ENCODE data around the gene CHDH.

Gene CHDH

GRCh38 chr3:53841296-53841695 lies 4.9 kb downstream of the CHDH start:
- DNase-seq (ENCODE audit: insufficient read length, low spot score) (no peak), FAIRE-seq (peak; percentile 40)
- TF ChIP-seq TAF1 (IDR thresholded peaks at IDR 0.05; ENCODE audit: low read depth, low read length), result no peak
- TF ChIP-seq POLR2A (IDR thresholded peaks at IDR 0.05; ENCODE audit: low read depth, low read length), result no peak
- no peak for TF ChIP-seq POLR2AphosphoS5 (IDR thresholded peaks at IDR 0.05; ENCODE audit: low read depth, low read length)
- no peak for TF ChIP-seq POU2F2 (IDR thresholded peaks at IDR 0.05; ENCODE audit: low read depth, low read length)
- no peak for TF ChIP-seq SPI1 (IDR thresholded peaks at IDR 0.05; ENCODE audit: low read depth, low read length)
- TF ChIP-seq PAX5 (IDR thresholded peaks at IDR 0.05; ENCODE audit: insufficient read depth, low read length, severe bottlenecking), result no peak

GRCh38 chr3:53837331-53837730 lies 8.9 kb downstream of the CHDH start:
- TF ChIP-seq POU2F2 (IDR thresholded peaks at IDR 0.05; ENCODE audit: low read depth, low read length) (no peak), SPI1 (IDR thresholded peaks at IDR 0.05; ENCODE audit: low read depth, low read length) (no peak), POLR2A (IDR thresholded peaks at IDR 0.05; ENCODE audit: low read depth, low read length) (no peak), PAX5 (IDR thresholded peaks at IDR 0.05; ENCODE audit: insufficient read depth, low read length, severe bottlenecking) (no peak), POLR2AphosphoS5 (IDR thresholded peaks at IDR 0.05; ENCODE audit: low read depth, low read length) (no peak), TAF1 (IDR thresholded peaks at IDR 0.05; ENCODE audit: low read depth, low read length) (no peak)
- FAIRE-seq, result no peak

DNA sequence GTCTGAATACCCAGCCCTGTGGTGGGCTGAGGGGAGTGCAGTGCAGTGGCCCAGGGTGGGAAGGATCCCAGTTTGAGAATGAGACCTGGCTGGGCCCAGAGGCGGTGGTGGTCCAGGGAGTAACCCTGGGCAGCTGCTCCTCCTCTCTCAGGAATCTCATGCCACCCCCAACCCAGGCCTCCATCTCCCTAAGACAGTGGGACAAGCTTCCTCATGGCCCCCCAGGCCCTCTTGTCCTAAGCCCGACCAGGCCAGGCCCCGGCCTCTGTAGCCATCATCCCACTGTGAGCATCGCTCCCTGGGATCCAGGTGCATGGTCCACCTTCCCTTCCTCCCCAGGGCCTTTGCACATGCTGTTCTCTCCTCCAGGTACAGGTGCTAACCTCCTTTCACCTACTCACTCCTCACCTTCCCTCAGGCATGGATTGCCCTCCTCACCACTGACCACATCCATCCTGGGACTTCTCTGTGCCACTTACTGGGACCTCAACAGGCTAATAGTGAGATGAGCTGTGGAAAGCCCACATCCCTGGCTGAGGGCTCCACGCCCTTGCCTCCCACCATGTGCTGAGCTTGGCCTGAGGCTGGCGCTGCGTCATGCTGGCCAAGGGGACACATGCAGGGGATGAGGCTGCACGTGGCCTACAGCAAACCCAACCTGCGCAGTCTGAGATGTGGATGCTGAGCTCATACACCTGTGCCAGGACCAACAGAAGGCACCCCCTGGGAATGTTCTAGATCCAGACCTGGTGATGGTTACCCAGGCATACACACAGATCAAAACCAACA lies 9.9 kb downstream of the CHDH start:
- FAIRE-seq (peak; percentile 16), DNase-seq (ENCODE audit: insufficient read length, low spot score) (no peak)
- no peak for TF ChIP-seq TAF1 (IDR thresholded peaks at IDR 0.05; ENCODE audit: low read depth, low read length)
- no peak for TF ChIP-seq POU2F2 (IDR thresholded peaks at IDR 0.05; ENCODE audit: low read depth, low read length)
- no peak for TF ChIP-seq POLR2A (IDR thresholded peaks at IDR 0.05; ENCODE audit: low read depth, low read length)
- no peak for TF ChIP-seq PAX5 (IDR thresholded peaks at IDR 0.05; ENCODE audit: insufficient read depth, low read length, severe bottlenecking)
- TF ChIP-seq SPI1 (IDR thresholded peaks at IDR 0.05; ENCODE audit: low read depth, low read length), result no peak
- no peak for TF ChIP-seq POLR2AphosphoS5 (IDR thresholded peaks at IDR 0.05; ENCODE audit: low read depth, low read length)

More at GRCh38 chr3:53837331-53837730, 8.9 kb downstream of the CHDH start:
- DNase-seq (ENCODE audit: insufficient read length, low spot score), result no peak

DNA sequence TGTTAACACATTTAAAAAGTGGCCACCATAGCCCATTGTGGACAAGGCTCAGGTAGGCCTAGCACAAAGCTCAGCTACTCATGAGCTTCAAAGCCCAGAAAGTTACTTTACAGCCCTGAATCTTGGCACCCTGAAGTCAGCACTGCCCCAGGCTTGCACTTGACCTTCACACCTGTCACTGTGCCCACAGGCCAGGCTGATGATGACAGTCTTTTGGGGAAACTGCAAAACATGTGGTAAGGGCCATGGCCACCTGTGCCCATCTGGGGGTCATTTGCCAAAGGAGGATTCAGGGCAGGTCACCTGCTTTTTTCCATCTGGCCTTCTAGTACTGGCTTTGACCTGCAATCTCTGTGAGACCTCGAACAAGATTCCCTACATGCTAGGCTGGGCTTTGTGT lies 11.0 kb downstream of the CHDH start:
- DNase-seq (ENCODE audit: insufficient read length, low spot score) (no peak), FAIRE-seq (no peak)
- TF ChIP-seq SPI1 (IDR thresholded peaks at IDR 0.05; ENCODE audit: low read depth, low read length) (no peak), PAX5 (IDR thresholded peaks at IDR 0.05; ENCODE audit: insufficient read depth, low read length, severe bottlenecking) (no peak), TAF1 (IDR thresholded peaks at IDR 0.05; ENCODE audit: low read depth, low read length) (no peak), POU2F2 (IDR thresholded peaks at IDR 0.05; ENCODE audit: low read depth, low read length) (no peak), POLR2A (IDR thresholded peaks at IDR 0.05; ENCODE audit: low read depth, low read length) (no peak), POLR2AphosphoS5 (IDR thresholded peaks at IDR 0.05; ENCODE audit: low read depth, low read length) (no peak)

GRCh38 chr3:53834429-53835095 lies 11.7 kb downstream of the CHDH start:
- no peak for DNase-seq (ENCODE audit: insufficient read length, low spot score)
- no peak for TF ChIP-seq POU2F2 (IDR thresholded peaks at IDR 0.05; ENCODE audit: low read depth, low read length)
- no peak for TF ChIP-seq SPI1 (IDR thresholded peaks at IDR 0.05; ENCODE audit: low read depth, low read length)
- no peak for TF ChIP-seq PAX5 (IDR thresholded peaks at IDR 0.05; ENCODE audit: insufficient read depth, low read length, severe bottlenecking)
- TF ChIP-seq POLR2A (IDR thresholded peaks at IDR 0.05; ENCODE audit: low read depth, low read length), result no peak
- FAIRE-seq, result no peak

- no peak for TF ChIP-seq SPI1 (IDR thresholded peaks at IDR 0.05; ENCODE audit: low read depth, low read length)
- no peak for TF ChIP-seq PAX5 (IDR thresholded peaks at IDR 0.05; ENCODE audit: insufficient read depth, low read length, severe bottlenecking)
- no peak for TF ChIP-seq POLR2AphosphoS5 (IDR thresholded peaks at IDR 0.05; ENCODE audit: low read depth, low read length)
- TF ChIP-seq POLR2A (IDR thresholded peaks at IDR 0.05; ENCODE audit: low read depth, low read length), result no peak
- TF ChIP-seq POU2F2 (IDR thresholded peaks at IDR 0.05; ENCODE audit: low read depth, low read length), result no peak
- no peak for TF ChIP-seq TAF1 (IDR thresholded peaks at IDR 0.05; ENCODE audit: low read depth, low read length)
- DNase-seq (ENCODE audit: insufficient read length, low spot score), result no peak
- FAIRE-seq, result no peak
Observed at GRCh38 chr3:53833700-53834099, 12.5 kb downstream of the CHDH start.

GRCh38 chr3:53833053-53833645 lies 13.1 kb downstream of the CHDH start:
- FAIRE-seq, result no peak
- no peak for DNase-seq (ENCODE audit: insufficient read length, low spot score)
- TF ChIP-seq POU2F2 (IDR thresholded peaks at IDR 0.05; ENCODE audit: low read depth, low read length) (no peak), POLR2A (IDR thresholded peaks at IDR 0.05; ENCODE audit: low read depth, low read length) (no peak), SPI1 (IDR thresholded peaks at IDR 0.05; ENCODE audit: low read depth, low read length) (no peak), POLR2AphosphoS5 (IDR thresholded peaks at IDR 0.05; ENCODE audit: low read depth, low read length) (no peak), TAF1 (IDR thresholded peaks at IDR 0.05; ENCODE audit: low read depth, low read length) (no peak), PAX5 (IDR thresholded peaks at IDR 0.05; ENCODE audit: insufficient read depth, low read length, severe bottlenecking) (no peak)

GRCh38 chr3:53830944-53831343 lies 15.3 kb downstream of the CHDH start:
- FAIRE-seq (no peak), DNase-seq (ENCODE audit: insufficient read length, low spot score) (no peak)
- TF ChIP-seq TAF1 (IDR thresholded peaks at IDR 0.05; ENCODE audit: low read depth, low read length) (no peak), POU2F2 (IDR thresholded peaks at IDR 0.05; ENCODE audit: low read depth, low read length) (no peak), POLR2A (IDR thresholded peaks at IDR 0.05; ENCODE audit: low read depth, low read length) (no peak), PAX5 (IDR thresholded peaks at IDR 0.05; ENCODE audit: insufficient read depth, low read length, severe bottlenecking) (no peak), SPI1 (IDR thresholded peaks at IDR 0.05; ENCODE audit: low read depth, low read length) (no peak), POLR2AphosphoS5 (IDR thresholded peaks at IDR 0.05; ENCODE audit: low read depth, low read length) (no peak)

- TF ChIP-seq TAF1 (IDR thresholded peaks at IDR 0.05; ENCODE audit: low read depth, low read length) (no peak), POLR2AphosphoS5 (IDR thresholded peaks at IDR 0.05; ENCODE audit: low read depth, low read length) (no peak), POLR2A (IDR thresholded peaks at IDR 0.05; ENCODE audit: low read depth, low read length) (no peak), SPI1 (IDR thresholded peaks at IDR 0.05; ENCODE audit: low read depth, low read length) (no peak), POU2F2 (IDR thresholded peaks at IDR 0.05; ENCODE audit: low read depth, low read length) (no peak), PAX5 (IDR thresholded peaks at IDR 0.05; ENCODE audit: insufficient read depth, low read length, severe bottlenecking) (no peak)
- no peak for DNase-seq (ENCODE audit: insufficient read length, low spot score)
- peak; percentile 40 for FAIRE-seq
Observed at GRCh38 chr3:53829605-53830004, 16.6 kb downstream of the CHDH start.

All from GM12891 (cell line).